Heart left ventricle (tissue), 16 donors: Measurements from ENCODE around the gene HPN. TPM values are rescaled to one million over a fixed set of nuclear protein-coding genes. Genes with fewer than 3 reads are reported as not detected.
"Not testable (repeated sequence)": the region's sequence is repeated elsewhere in the genome, so short reads cannot be mapped to it uniquely, and the experiment has no call there.

Experiments
- ATAC-seq, 4 donors: fragments of 200-7000 bp; cut with Tn5 transposase; one replicate each; pipeline ENCODE4 v1.9.1; 2020 to 2022; ENCODE audit warnings: moderate library complexity in 4 of 4, mild to moderate bottlenecking in 3 of 4, moderate number of reproducible peaks in 1 of 4
- DNase-seq, 5 donors: peaks; one replicate each; pipeline ENCODE4 v3.0.0-alpha.2; 2020
- H3K27ac ChIP-seq, 12 donors: fragments of 200-600 bp; sonication (generic) in 4 of 12; one replicate each; pipeline versions ENCODE4 v1.5.0 to v1.8.0; 2016 to 2022; ENCODE audit warnings: mild to moderate bottlenecking in 2 of 12
- H3K27me3 ChIP-seq, 9 donors: fragments of 200-600 bp; sonication (generic) in 2 of 9; one replicate each; pipeline versions ENCODE4 v1.5.1 to v1.8.0; 2016 to 2022; ENCODE audit warnings: mild to moderate bottlenecking in 3 of 9
- H3K36me3 ChIP-seq, 9 donors: fragments of 200-600 bp; sonication (generic) in 2 of 9; one replicate each; pipeline versions ENCODE4 v1.5.0 to v1.8.0; 2018 to 2022; ENCODE audit warnings: mild to moderate bottlenecking in 2 of 9
- H3K4me1 ChIP-seq, 12 donors: fragments of 200-600 bp; sonication (generic) in 4 of 12; one replicate each; pipeline versions ENCODE4 v1.5.0 to v1.8.0; 2016 to 2022; ENCODE audit warnings: mild to moderate bottlenecking in 3 of 12
- H3K4me3 ChIP-seq, 12 donors: fragments of 200-600 bp; sonication (generic) in 4 of 12; one replicate each; pipeline versions ENCODE4 v1.5.0 to v1.8.0; 2017 to 2022; ENCODE audit warnings: mild to moderate bottlenecking in 9 of 12, moderate library complexity in 4 of 12
- H3K9me3 ChIP-seq, 12 donors: fragments of 200-600 bp; sonication (generic) in 4 of 12; one replicate each; pipeline versions ENCODE4 v1.5.0 to v1.8.0; 2016 to 2022; ENCODE audit warnings: mild to moderate bottlenecking in 1 of 12
- POLR2A ChIP-seq, 2 donors: fragments of 450-650 bp; IDR thresholded peaks; one replicate each; pipeline ENCODE4 v1.6.1; 2017; ENCODE audit warnings: antibody characterized with exemption in 2 of 2, mild to moderate bottlenecking in 2 of 2, moderate library complexity in 2 of 2
- WGBS, 4 donors: extraction: QIAGEN DNeasy Blood & Tissue Kit in 2 of 4; methylation state at CpG; one replicate each; pipeline versions ENCODE4 v1.1.5 to v1.1.7; 2013 to 2018; 5-methylcytosine and 5-hydroxymethylcytosine counted together
- intact Hi-C, 10 donors: fragments of 100-400 bp; cut with DNase I; formaldehyde crosslinking; loops; one replicate each; pipeline versions ENCODE4 v1.11.1 to v1.14.2; 2022
- polyA plus RNA-seq, 2 donors: library from polyadenylated mRNA; stranded (reverse); fragments of 200-250 nt; gene quantifications; one replicate each; pipeline ENCODE4 v1.2.3, GENCODE V29; 2013
- total RNA-seq, 9 donors: library from RNA; depleted of rRNA in 2 of 9; stranded (reverse); fragments of >200 nt in 2 of 9; fragmentation: NEBNext Ultra II Directional in 3 of 9; extraction: Animal tissue kit (Norgen Biotek cat#: 25700) in 3 of 9; gene quantifications; one replicate each; pipeline versions ENCODE4 v1.1.0 to v1.2.4, GENCODE V29; 2016 to 2023
- TF ChIP-seq, protein P1 (sequence below), 12 donors: fragments of 200-600 bp; sonication (generic) in 4 of 12; IDR thresholded peaks; one replicate each; pipeline versions ENCODE4 v1.5.0 to v1.8.0; 2018 to 2022; ENCODE audit warnings: antibody characterized with exemption in 12 of 12, mild to moderate bottlenecking in 5 of 12
- donor health status: ischemic (EF 13 %, LVEDD 7.1; RV severe dilation, severe dysfunction).
- donor health status: healthy with polysubstance abuse.
- donor health status: DM: no; HTN: yes; CAD: no.
- donor health status: DM: no; HTN: no; CAD: no.
- donor health status: ischemic (EF 25% LVEDD 6.9; RV normal size, moderate dysfunction).
- donor health status: ischemic (EF 25% LVEDD 5.7; RV mildly dilated, moderate dysfunction).
- donor health status: healthy.
- donor health status: DM: yes; HTN: yes; CAD: no.
- donor health status: ischemic (EF 35%, LVEDD 5.7; RV mildly dilated, moderate dysfunction).
- donor health status: nonischemic (EF 11% LVEDD 7.7; RV severe dilation, severe dysfunction).
- donor health status: DM: yes; HTN: yes; CAD: no.
- donor health status: PGD.
- donor health status: ischemic (EF 29% LVEDD 5.4; RV normal size, mild dysfunction).
- donor health status: nonischemic (EF 23%, LVEDD 6.1; RV moderate dilation, normal function).

Gene HPN
- total and polyA plus RNA-seq, 11 donors = 0.80 to 13.4 (median 3.2) TPM

DNA sequence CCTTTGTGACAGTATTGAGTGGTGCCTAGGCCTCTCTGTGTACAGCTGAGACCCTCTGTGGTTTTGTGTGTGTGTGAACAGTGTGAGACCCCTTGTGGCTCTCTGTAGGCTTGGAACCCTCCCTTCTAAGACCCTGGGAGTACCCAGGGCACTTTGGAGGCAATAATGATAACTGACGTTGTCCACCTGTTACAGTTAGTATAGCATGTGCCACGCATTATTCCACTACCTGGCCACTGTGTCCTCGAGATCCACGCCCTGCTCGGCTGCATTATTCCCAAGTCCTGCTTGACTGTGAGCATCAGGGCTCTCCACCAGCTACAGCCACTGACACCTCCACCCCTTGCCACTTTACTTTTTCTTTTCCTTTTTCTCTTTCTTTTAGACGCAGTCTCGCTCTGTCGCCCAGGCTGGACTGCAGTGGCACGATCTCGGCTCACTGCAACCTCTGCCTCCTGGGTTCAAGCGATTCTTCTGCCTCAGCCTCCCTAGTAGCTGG is 39.4 kb upstream of the HPN start:
- no peak for DNase-seq
- no peak for TF ChIP-seq POLR2A (IDR thresholded peaks at IDR 0.05)
- TF ChIP-seq, protein P1, sequence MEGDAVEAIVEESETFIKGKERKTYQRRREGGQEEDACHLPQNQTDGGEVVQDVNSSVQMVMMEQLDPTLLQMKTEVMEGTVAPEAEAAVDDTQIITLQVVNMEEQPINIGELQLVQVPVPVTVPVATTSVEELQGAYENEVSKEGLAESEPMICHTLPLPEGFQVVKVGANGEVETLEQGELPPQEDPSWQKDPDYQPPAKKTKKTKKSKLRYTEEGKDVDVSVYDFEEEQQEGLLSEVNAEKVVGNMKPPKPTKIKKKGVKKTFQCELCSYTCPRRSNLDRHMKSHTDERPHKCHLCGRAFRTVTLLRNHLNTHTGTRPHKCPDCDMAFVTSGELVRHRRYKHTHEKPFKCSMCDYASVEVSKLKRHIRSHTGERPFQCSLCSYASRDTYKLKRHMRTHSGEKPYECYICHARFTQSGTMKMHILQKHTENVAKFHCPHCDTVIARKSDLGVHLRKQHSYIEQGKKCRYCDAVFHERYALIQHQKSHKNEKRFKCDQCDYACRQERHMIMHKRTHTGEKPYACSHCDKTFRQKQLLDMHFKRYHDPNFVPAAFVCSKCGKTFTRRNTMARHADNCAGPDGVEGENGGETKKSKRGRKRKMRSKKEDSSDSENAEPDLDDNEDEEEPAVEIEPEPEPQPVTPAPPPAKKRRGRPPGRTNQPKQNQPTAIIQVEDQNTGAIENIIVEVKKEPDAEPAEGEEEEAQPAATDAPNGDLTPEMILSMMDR (IDR thresholded peaks at IDR 0.05) = no peak
- Histone ChIP-seq H3K36me3 (peaks cover 0 to 22% (median 10%) of the 10 kb centered on the region in 9 donors), H3K4me3 (peak overlapping the region in 4 of 12 donors; percentile 90 to 99 (median 94)), H3K27me3 (no peaks in the 10 kb centered on the region), H3K27ac (peak overlapping the region in 3 of 12 donors; percentile 13 to 97 (median 96)), H3K4me1 (peaks cover 0 to 82% (median 46%) of the 10 kb centered on the region in 12 donors), H3K9me3 (no peaks in the 10 kb centered on the region)
- intact Hi-C loops = no loop called here
- 89 to 91% (median 90%) methylated on average over 11 of the region's 11 CpGs for WGBS, 4 donors
- ATAC-seq = no peak

GRCh38 chr19:35004517-35005255 is 36.8 kb upstream of the HPN start:
- intact Hi-C loops = no loop called here
- no peak for ATAC-seq
- H3K9me3 ChIP-seq = no peaks in the 10 kb centered on the region
- peaks cover 0 to 30% (median 18%) of the 10 kb centered on the region in 9 donors for H3K36me3 ChIP-seq
- H3K4me3 ChIP-seq = no peak overlapping the region
- no peaks in the 10 kb centered on the region for H3K27me3 ChIP-seq
- peak overlapping the region in 2 of 12 donors; percentile 5 to 28 for H3K27ac ChIP-seq
- H3K4me1 ChIP-seq = peaks cover 0 to 73% (median 46%) of the 10 kb centered on the region in 12 donors
- TF ChIP-seq, protein P1 (IDR thresholded peaks at IDR 0.05) = no peak
- no peak for TF ChIP-seq POLR2A (IDR thresholded peaks at IDR 0.05)
- 87 to 96% (median 92%) methylated on average over 18 of the region's 18 CpGs for WGBS, 4 donors
- DNase-seq = peak in 1 of 5 donors; percentile 22

DNA sequence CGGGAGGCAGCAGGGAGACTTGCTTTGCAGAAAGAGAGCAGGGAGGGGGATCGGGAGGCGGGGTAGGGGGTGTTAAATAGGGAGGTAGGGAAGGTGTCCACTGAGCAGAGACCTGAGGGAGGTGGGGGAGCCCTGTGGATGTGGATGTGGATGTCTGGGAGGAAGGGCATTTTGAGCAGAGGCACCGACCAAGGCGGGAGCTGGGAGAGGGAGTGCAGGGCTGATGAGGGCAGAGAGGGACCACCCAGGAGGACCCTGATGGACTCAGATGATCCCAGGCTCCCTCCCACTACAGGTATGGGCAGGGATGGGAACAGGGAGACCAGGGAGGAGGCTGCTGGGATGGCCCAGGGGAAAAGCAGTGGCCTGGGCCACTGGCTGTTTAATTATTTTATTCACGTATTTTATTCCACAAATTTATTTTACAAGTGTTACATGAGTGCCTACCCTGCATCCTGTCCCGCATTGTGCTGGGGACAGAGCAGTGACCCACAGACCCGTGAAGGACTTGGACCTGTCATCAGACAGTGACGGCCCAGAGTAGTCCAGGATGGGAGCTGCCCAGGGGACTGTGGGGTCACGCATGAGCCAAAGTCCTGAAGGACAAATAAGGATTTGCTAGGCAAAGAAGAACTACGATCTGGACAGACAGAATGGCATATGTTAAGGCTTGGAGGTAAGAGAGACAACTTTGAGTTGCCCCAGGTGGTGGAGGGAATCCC is 36.1 kb upstream of the HPN start:
- no peaks in the 10 kb centered on the region for H3K9me3 ChIP-seq
- intact Hi-C loops = no loop called here
- peak overlapping the region in 4 of 12 donors; percentile 22 to 49 (median 32) for H3K27ac ChIP-seq

DNA sequence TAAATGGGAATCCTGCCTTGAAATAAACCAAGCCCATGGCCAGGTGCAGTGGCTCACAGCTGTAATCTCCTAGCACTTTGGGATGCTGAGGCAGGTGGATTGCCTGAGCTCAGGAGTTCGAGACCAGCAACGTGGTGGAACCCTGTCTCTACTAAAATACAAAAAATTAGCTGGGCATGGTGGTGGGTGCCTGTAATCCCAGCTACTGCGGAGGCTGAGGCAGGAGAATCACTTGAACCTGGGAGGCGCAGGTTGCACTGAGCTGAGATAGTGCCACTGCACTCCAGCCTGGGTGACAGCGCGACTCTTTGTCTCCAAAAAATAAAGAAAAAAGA is 35.5 kb upstream of the HPN start:
- H3K9me3 ChIP-seq, DNase-seq, intact Hi-C loops, ATAC-seq, H3K27me3 ChIP-seq, H3K4me3 ChIP-seq: not testable (repeated sequence)
- WGBS, 4 donors = 94 to 98% (median 95%) methylated on average over 6 of the region's 6 CpGs
- Histone ChIP-seq H3K27ac (peak overlapping the region in 6 of 12 donors; percentile 17 to 49 (median 32)), H3K36me3 (peaks cover 0 to 43% (median 31%) of the 10 kb centered on the region in 9 donors), H3K4me1 (peaks cover 0 to 71% (median 43%) of the 10 kb centered on the region in 12 donors)

More for the DNA sequence above, 36.1 kb upstream of the HPN start:
- no peak for ATAC-seq
- DNase-seq = peak in 1 of 5 donors; percentile 14
- peaks cover 0 to 73% (median 44%) of the 10 kb centered on the region in 12 donors for H3K4me1 ChIP-seq
- H3K4me3 ChIP-seq = no peak overlapping the region
- no peaks in the 10 kb centered on the region for H3K27me3 ChIP-seq
- no peak for TF ChIP-seq POLR2A (IDR thresholded peaks at IDR 0.05)
- TF ChIP-seq, protein P1 (IDR thresholded peaks at IDR 0.05) = no peak
- 72 to 76% (median 76%) methylated on average over 11 of the region's 11 CpGs for WGBS, 4 donors
- H3K36me3 ChIP-seq = peaks cover 0 to 38% (median 25%) of the 10 kb centered on the region in 9 donors
